ENCODE results near the gene CLNK. TPM values are rescaled to one million over a fixed set of nuclear protein-coding genes. Genes with fewer than 3 reads are reported as not detected.

Gene CLNK
- total RNA-seq, 1 donor: 0.52 TPM

DNA sequence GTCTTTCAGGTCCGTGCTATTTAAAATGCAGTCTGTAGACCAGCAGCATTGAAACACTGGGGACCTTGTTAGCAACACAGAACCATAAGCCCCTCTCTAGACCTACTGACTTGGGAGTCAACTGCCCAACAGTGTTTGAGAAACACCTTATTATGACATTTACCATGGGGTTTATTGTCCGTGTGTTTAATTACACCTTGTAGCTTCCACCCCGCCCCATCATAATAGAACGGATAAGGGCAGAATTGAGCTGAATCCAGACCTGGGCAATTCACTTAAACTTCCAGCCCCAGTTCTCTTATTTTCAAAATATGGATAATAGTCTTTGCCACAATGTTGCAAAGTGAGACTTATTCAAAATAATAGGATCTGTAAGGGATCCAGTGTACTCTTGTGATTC, 30.6 kb upstream of the CLNK start:
- Histone ChIP-seq H3K27me3 (ENCODE audit: insufficient read depth, low read length) (no peaks in the 10 kb centered on the region), H3K4me1 (ENCODE audit: insufficient read depth, low read length) (no peaks in the 10 kb centered on the region), H3K4me3 (ENCODE audit: low read length) (no peak overlapping the region), H3K9me3 (ENCODE audit: low read depth, low read length) (no peaks in the 10 kb centered on the region)

DNA sequence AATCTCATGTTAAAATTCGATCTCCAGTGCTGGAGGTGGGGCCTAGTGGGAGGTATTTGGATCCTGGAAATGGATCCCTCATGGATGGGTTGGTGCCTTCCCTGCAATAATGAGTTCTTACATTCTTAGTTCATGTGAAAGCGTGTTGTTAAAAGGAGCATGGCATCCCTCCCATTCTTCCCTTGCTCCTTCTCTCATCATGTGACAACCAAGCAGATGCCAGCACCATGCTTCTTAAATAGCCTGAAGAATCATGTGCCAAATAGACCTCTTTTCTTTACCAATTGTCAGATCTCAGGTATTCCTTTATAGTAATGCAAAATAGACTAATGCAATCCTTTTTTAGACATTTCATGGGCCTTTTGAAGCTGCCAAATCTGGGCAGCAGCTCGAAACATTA, 29.0 kb upstream of the CLNK start:
- no peak overlapping the region for H3K4me3 ChIP-seq (ENCODE audit: low read length)
- H3K9me3 ChIP-seq (ENCODE audit: low read depth, low read length): no peaks in the 10 kb centered on the region
- no peaks in the 10 kb centered on the region for H3K4me1 ChIP-seq (ENCODE audit: insufficient read depth, low read length)

DNA sequence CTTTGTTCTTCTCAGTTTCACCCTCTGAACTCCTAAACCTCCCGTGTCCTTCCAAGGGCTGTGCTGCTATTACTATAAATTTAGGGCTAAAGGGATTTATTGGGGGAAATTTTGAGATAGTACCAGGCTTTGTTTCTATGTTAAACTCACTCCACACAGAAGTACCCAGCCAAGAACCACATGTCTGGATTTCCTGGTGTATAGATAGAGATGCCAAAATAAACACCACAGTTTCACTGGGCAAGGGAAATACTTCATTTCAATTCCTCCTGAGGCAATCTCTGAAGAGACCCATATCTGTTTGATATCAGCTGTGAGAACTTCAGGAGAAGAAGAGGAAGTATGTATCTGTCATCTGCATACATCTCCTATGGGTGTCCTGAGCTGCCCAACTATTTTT, 21.7 kb upstream of the CLNK start:
- no peak overlapping the region for H3K4me3 ChIP-seq (ENCODE audit: low read length)
- H3K9me3 ChIP-seq (ENCODE audit: low read depth, low read length): no peaks in the 10 kb centered on the region
- H3K4me1 ChIP-seq (ENCODE audit: insufficient read depth, low read length): no peaks in the 10 kb centered on the region
- no peaks in the 10 kb centered on the region for H3K27me3 ChIP-seq (ENCODE audit: insufficient read depth, low read length)

More for the DNA sequence above, 29.0 kb upstream of the CLNK start:
- no peaks in the 10 kb centered on the region for H3K27me3 ChIP-seq (ENCODE audit: insufficient read depth, low read length)

DNA sequence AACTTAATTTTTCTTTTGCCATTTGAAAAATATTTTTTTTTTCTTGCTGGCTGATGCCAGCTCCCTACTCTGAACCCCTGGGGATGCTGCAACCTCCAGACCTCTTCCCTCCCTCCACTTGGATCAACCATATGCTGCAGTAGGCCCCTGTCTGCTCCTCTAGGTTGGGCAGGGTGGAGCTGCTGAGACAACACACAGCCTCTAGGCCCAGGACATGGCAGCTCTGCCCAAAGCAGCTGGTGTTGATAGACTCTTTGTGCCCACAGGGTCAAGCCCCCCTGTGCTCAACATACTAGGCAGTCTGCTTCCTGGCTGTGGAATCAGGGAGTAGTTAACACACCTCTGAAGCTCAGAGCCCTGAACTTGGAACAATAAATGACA, 19.9 kb upstream of the CLNK start:
- H3K27me3 ChIP-seq (ENCODE audit: insufficient read depth, low read length): no peaks in the 10 kb centered on the region
- H3K9me3 ChIP-seq (ENCODE audit: low read depth, low read length): no peaks in the 10 kb centered on the region
- no peaks in the 10 kb centered on the region for H3K4me1 ChIP-seq (ENCODE audit: insufficient read depth, low read length)
- no peak overlapping the region for H3K4me3 ChIP-seq (ENCODE audit: low read length)

DNA sequence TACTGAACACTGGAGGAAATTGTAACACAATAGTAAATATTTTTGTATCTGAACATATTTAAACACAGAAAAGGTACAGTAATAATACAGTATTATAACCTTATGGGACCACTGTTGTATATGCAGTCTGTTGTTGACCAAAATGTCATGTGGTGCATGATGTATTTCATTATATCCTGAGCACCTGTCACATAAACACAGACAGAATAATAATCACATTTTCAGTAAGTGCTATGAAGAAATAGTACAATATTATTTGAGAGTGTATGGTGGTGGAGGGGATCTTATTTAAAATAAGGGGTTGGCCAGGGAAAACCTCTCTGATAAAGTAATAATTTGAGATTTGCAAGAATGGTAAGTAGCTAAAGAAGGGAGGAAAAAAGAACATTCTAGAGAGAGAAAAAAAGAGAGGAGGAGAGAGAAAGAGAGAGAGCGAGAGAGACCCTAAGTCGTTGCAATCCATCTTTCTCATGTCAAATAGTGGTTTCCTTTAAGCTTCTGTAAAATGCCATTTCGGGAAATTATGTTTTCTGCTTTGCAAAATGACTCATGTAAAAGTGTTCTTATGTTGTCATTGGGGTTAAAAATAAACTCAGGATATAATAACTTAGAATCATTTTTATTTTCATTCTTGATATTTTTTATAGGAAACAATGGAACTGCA, 19.3 kb upstream of the CLNK start:
- Histone ChIP-seq H3K4me3 (ENCODE audit: low read length) (no peak overlapping the region), H3K4me1 (ENCODE audit: insufficient read depth, low read length) (no peaks in the 10 kb centered on the region), H3K27me3 (ENCODE audit: insufficient read depth, low read length) (no peaks in the 10 kb centered on the region), H3K9me3 (ENCODE audit: low read depth, low read length) (no peaks in the 10 kb centered on the region)

DNA sequence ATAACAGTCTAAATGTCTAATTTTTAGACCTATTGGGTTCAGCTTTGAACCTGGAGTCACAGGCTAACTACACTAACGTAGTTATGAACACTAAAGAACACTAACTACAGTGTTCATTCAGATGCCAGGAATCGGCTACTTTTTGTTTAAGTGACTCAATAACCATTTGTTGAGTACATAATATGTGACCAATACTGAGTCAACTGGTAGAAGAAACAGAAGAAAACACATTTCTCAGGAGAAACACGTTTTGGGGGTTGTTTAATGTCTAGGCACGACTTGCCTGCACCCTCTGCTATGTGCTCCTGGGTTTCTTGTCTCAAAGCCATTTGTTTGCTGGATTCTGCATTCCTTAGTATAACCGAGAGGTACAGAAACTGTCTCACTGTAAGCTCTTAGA, 18.6 kb upstream of the CLNK start:
- Histone ChIP-seq H3K4me3 (ENCODE audit: low read length) (no peak overlapping the region), H3K27me3 (ENCODE audit: insufficient read depth, low read length) (no peaks in the 10 kb centered on the region), H3K9me3 (ENCODE audit: low read depth, low read length) (no peaks in the 10 kb centered on the region), H3K4me1 (ENCODE audit: insufficient read depth, low read length) (no peaks in the 10 kb centered on the region)

DNA sequence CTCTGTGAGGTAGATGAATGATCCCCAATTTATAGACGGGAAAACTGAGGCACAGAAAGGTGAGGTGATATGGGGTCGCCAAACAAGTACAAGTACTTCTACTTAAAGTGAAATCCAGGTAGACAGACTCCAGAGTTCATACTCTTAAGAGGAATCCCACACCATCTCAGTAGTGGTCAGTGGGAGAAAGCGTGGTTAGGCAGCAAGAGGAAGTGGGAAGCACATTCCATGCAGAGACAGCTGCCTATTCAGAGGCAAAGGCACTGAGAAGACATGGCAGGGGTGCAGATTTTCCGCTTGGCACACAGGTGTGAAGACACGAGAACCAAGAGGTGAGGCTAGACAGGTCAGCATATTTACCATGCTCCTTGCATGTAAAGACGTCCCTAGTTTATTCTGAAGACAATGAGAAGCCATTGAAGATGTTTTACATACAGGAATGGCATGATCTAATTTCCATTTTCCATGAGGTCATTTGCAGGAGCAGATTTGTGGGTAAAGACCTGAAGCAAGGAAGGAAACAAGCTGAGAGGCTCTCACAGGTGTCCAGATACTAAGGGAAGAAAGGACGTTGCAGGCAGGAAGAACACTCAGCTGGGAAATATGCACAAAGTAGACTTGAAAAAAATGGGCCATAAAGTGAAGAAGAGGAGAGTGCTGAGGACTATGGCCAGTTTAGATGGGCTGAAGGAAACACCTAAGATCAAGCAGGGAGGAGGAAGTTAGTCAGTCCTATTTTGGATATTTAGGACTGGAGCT, 17.3 kb upstream of the CLNK start:
- Histone ChIP-seq H3K4me1 (ENCODE audit: insufficient read depth, low read length) (no peaks in the 10 kb centered on the region), H3K9me3 (ENCODE audit: low read depth, low read length) (no peaks in the 10 kb centered on the region), H3K27me3 (ENCODE audit: insufficient read depth, low read length) (no peaks in the 10 kb centered on the region), H3K4me3 (ENCODE audit: low read length) (no peak overlapping the region)

DNA sequence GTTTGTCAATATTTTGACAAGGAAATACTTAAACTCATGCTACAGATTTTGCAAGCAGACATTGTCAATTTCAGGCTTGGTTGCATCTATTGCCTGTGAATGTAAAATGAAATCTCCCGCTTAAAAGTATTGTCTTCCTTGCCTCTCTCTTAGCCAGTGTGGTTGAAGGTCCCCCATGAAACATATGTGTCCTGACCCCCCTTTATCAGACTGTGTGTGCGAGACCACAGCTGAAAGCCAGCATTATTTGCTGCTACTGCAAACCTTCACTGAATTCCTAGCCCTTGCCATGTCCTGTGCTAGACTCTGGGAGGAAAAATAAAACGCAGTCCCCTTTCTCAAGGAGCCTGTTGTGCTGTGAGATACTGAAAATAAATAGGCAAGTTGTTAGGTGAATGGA, 16.6 kb upstream of the CLNK start:
- Histone ChIP-seq H3K4me3 (ENCODE audit: low read length) (no peak overlapping the region), H3K27me3 (ENCODE audit: insufficient read depth, low read length) (no peaks in the 10 kb centered on the region), H3K4me1 (ENCODE audit: insufficient read depth, low read length) (no peaks in the 10 kb centered on the region), H3K9me3 (ENCODE audit: low read depth, low read length) (no peaks in the 10 kb centered on the region)

DNA sequence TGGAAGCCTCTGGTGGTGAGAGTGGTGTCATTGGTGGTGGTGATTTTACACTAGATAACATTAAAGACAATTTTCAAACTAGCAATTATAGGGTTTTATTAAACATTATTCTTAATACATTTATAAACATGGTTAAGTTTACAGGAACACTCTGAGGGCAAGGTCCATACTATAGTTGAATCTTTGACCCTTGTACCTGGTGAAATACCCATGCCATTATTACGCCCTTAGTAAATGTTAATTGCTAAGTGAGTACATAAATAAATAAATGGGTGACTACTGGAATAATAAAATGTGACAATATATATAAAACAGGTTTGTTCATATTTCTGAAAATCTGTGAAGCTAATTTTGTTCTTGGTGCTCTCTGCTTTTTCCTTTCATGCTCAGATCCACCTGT, 13.6 kb upstream of the CLNK start:
- no peaks in the 10 kb centered on the region for H3K27me3 ChIP-seq (ENCODE audit: insufficient read depth, low read length)
- no peaks in the 10 kb centered on the region for H3K4me1 ChIP-seq (ENCODE audit: insufficient read depth, low read length)
- no peak overlapping the region for H3K4me3 ChIP-seq (ENCODE audit: low read length)
- no peaks in the 10 kb centered on the region for H3K9me3 ChIP-seq (ENCODE audit: low read depth, low read length)

DNA sequence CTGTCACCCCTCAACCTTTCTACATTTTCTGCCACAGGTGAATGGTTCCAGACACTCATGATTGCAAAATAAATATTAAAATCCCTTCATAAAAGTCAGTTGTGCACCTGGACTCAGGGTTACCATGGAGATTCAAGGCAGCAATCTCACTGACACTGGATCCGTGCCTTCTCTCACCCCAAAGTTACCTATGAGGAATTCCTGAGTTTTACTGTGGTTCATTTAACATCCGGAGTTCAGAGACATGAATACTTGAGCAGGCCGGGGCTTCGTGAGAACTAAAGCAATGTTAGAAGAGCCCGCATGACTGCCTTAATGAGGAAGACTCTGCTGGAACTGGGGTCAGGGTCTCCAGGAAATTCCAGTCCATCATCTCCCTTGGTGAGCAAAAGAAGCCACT, 12.5 kb upstream of the CLNK start:
- Histone ChIP-seq H3K9me3 (ENCODE audit: low read depth, low read length) (no peaks in the 10 kb centered on the region), H3K4me1 (ENCODE audit: insufficient read depth, low read length) (no peaks in the 10 kb centered on the region), H3K4me3 (ENCODE audit: low read length) (no peak overlapping the region), H3K27me3 (ENCODE audit: insufficient read depth, low read length) (no peaks in the 10 kb centered on the region)

DNA sequence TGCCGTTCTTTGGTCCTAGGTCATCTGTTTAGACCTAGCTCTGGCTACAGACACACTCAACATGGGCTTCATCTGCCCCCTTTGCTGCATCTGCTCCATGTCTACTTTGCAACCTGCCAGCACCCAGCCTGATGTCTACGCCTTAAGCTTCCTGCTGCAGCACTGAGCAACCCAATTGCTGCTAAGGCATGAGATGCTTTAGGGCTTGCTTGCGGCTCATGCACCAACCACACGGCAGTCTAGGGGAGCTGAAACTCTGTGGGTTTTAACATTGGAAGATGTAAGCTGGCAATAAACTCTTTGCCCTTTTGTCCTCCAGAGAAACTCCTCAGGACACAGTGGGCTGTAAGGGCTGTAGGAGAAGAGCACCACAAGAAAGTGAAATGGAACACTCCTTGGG, 11.7 kb upstream of the CLNK start:
- Histone ChIP-seq H3K27me3 (ENCODE audit: insufficient read depth, low read length) (no peaks in the 10 kb centered on the region), H3K4me3 (ENCODE audit: low read length) (no peak overlapping the region), H3K4me1 (ENCODE audit: insufficient read depth, low read length) (no peaks in the 10 kb centered on the region)

DNA sequence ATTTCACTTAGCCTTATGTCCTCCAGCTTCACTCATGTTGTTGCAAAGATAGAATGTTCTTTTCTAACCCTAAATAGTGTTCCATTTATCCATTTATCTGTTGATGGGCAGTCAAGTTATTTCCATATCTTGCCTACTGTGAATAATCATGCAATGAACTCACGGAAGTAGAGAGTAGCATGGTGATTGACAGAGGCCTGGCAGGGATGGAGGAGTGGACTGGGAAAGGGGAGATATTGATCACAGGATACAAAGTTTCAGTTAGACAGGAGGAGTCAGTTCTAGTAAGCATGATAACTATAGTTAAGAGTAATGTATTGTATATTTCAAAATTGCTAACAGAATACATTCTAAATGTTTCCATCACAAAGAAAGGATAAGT, 10.3 kb upstream of the CLNK start:
- H3K9me3 ChIP-seq (ENCODE audit: low read depth, low read length): no peaks in the 10 kb centered on the region
- H3K27me3 ChIP-seq (ENCODE audit: insufficient read depth, low read length): no peaks in the 10 kb centered on the region
- no peak overlapping the region for H3K4me3 ChIP-seq (ENCODE audit: low read length)
- peaks cover 10% of the 10 kb centered on the region for H3K4me1 ChIP-seq (ENCODE audit: insufficient read depth, low read length)

More for the DNA sequence above, 11.7 kb upstream of the CLNK start:
- H3K9me3 ChIP-seq (ENCODE audit: low read depth, low read length): no peaks in the 10 kb centered on the region

DNA sequence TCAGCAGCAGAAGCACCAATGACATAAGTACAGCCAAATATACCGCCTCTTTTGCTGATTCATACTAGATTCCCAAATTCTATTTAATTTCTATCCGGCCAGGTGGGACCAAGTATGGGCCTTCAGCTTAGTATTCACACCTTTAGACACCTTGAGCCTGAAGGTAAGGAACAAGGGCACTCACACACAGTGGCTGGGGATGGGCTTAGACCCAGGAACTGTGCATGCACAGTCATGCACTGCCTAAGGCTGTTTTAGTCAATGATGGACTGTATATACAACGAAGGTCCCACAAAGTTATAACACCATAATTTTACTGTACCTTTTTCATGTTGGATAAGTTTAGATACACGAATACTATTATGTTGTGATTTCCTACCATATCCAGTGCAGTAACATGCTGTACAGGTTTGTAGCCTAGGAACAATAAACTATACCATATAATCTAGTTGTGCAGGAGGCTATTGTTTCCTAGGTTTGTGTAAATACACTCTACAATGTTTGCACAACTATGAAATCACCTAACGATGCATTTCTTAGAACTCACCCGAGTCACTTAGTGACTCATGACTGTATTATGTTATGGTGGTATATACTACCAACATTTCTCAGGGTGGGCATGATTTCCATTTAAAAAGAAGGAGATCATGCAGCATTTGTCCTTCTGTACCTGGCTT, 9.7 kb upstream of the CLNK start:
- no peaks in the 10 kb centered on the region for H3K9me3 ChIP-seq (ENCODE audit: low read depth, low read length)
- H3K4me1 ChIP-seq (ENCODE audit: insufficient read depth, low read length): peaks cover 15% of the 10 kb centered on the region
- H3K27me3 ChIP-seq (ENCODE audit: insufficient read depth, low read length): no peaks in the 10 kb centered on the region
- no peak overlapping the region for H3K4me3 ChIP-seq (ENCODE audit: low read length)

DNA sequence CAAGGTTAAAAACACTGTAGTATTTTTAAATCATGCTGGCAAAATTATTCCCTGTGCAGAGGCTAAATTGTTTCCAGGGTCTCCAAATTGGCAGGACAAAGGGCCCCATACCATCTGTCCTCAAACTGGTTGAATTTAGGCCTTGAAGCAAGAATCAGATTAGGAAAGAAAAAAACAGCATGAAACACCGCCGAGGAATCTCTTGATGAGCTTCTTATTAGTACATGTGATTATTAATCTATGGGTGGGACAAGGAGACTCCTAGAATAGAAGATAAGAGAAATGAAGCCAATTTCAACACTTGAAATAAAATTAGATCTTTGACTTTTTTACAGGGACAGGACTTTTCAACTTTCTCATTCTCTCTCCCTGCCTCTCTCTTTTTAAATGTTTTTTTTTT, 7.1 kb upstream of the CLNK start:
- no peak overlapping the region for H3K4me3 ChIP-seq (ENCODE audit: low read length)
- H3K4me1 ChIP-seq (ENCODE audit: insufficient read depth, low read length): peaks cover 26% of the 10 kb centered on the region
- no peaks in the 10 kb centered on the region for H3K9me3 ChIP-seq (ENCODE audit: low read depth, low read length)
- H3K27me3 ChIP-seq (ENCODE audit: insufficient read depth, low read length): no peaks in the 10 kb centered on the region

DNA sequence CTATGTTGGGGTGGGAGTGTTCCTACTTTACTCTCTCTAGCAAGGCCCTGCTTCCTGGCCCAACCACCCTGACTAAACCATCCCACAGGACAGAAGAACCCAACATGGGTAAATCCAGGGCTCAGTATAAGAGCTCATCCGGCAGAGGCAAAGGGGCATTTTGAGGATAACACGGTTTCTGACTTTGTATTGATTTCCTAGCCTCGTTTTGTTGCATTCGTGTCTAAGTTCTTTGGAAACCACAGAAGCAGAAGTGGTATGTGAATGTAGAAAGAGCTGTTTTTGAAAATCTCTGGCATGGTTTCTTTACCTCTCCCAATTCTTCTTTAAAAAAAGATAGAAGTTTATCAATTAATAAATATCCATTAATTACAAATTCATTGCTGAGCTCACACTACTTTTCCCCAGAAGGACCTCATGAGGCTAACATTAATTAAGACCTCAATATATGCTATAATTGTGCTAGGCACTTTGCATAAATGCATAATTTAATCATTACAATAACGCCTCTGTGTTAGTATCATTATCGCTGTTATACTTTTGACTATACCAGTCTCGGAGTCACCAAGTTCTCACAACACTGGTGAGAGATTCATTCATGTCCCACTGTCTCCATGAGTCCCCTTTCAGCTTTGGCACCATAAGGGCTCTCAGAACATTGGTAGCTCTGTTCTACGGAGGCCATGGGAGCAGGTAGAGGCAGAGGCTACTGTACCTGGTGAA, 5.8 kb upstream of the CLNK start:
- H3K4me3 ChIP-seq (ENCODE audit: low read length): no peak overlapping the region
- no peaks in the 10 kb centered on the region for H3K9me3 ChIP-seq (ENCODE audit: low read depth, low read length)
- H3K4me1 ChIP-seq (ENCODE audit: insufficient read depth, low read length): peaks cover 26% of the 10 kb centered on the region
- H3K27me3 ChIP-seq (ENCODE audit: insufficient read depth, low read length): no peaks in the 10 kb centered on the region
